ENCODE results near the gene SYNE3.

GRCh38 chr14:95531473-95531872, 15.0 kb upstream of the SYNE3 start:
- TF ChIP-seq CTCF (IDR thresholded peaks at IDR 0.05) (no peak), POLR2A (IDR thresholded peaks at IDR 0.05) (no peak)
